Panc1 (cell line): ENCODE measurements around the gene TMEM151A. TPM values are rescaled to one million over a fixed set of nuclear protein-coding genes. Genes with fewer than 3 reads are reported as not detected.
"Not testable (repeated sequence)": the region's sequence is repeated elsewhere in the genome, so short reads cannot be mapped to it uniquely, and the experiment has no call there.

Source experiments
- ATAC-seq: fragments of 200-7000 bp; cut with Tn5 transposase; 2 replicates; pipeline ENCODE4 v1.9.1; 2020; ENCODE audit warnings: mild to moderate bottlenecking, moderate library complexity
- BruUV-seq: library from RNA; stranded (reverse); fragments of 400-500 nt; replicated peaks from 2 replicates; lab custom pipeline; 2021; lab: Mats Ljungman, UMichigan
- CTCF ChIA-PET: fragments of 300-600 bp; sonication (Branson Sonifier 250); formaldehyde crosslinking; loops from one replicate; lab custom pipeline; 2022; ENCODE audit warnings: antibody characterized with exemption; lab: Charles Lee
- POLR2A ChIA-PET: fragments of 300-600 bp; sonication (Branson Sonifier 250); formaldehyde crosslinking; loops from one replicate; lab custom pipeline; 2022; ENCODE audit warnings: antibody characterized with exemption; lab: Charles Lee
- DNase-seq: peaks from one replicate; pipeline ENCODE4 v3.0.0-alpha.2; 2010; ENCODE audit warnings: low read depth, low spot score
- H3K27ac ChIP-seq: 2 replicates; pipeline ENCODE4 v1.5.1; 2011; ENCODE audit warnings: mild to moderate bottlenecking, low read length, inconsistent platforms
- H3K27me3 ChIP-seq: fragments of 200-500 bp; sonication (Bioruptor generic); 2 replicates; pipeline ENCODE4 v1.6.0; 2014; ENCODE audit warnings: low read length, inconsistent platforms; ENCODE audit not compliant: control insufficient read depth, insufficient read depth
- H3K36me3 ChIP-seq: fragments of 200-500 bp; sonication (Bioruptor generic); 2 replicates; pipeline ENCODE4 v1.5.1; 2014; ENCODE audit warnings: inconsistent platforms, mild to moderate bottlenecking, low read length, moderate library complexity; ENCODE audit not compliant: control insufficient read depth, insufficient read depth
- H3K4me1 ChIP-seq: 2 replicates; pipeline ENCODE4 v1.5.1; 2011; ENCODE audit warnings: inconsistent platforms, mild to moderate bottlenecking, low read length, moderate library complexity; ENCODE audit not compliant: control insufficient read depth, insufficient read depth
- H3K4me3 ChIP-seq, 2 experiments: 2 replicates each; pipeline ENCODE4 v1.5.1; 2011 to 2012; ENCODE audit warnings: low read depth in 2 of 2, low read length in 2 of 2, mild to moderate bottlenecking in 2 of 2, inconsistent platforms in 1 of 2, moderate library complexity in 1 of 2
- H3K9me3 ChIP-seq: fragments of 200-500 bp; sonication (Bioruptor generic); 2 replicates; pipeline ENCODE4 v1.5.1; 2014; ENCODE audit warnings: low read depth, mild to moderate bottlenecking, inconsistent platforms, low read length, moderate library complexity; ENCODE audit not compliant: control insufficient read depth, insufficient read depth
- CTCF ChIP-seq: fragments of 450-650 bp; IDR thresholded peaks from 2 replicates; pipeline ENCODE4 v1.5.1; 2017; ENCODE audit warnings: mild to moderate bottlenecking
- POLR2AphosphoS5 ChIP-seq: IDR thresholded peaks from 2 replicates; pipeline ENCODE4 v1.6.1; 2012; ENCODE audit warnings: mild to moderate bottlenecking, low read depth, low read length, moderate library complexity
- REST ChIP-seq, 2 experiments: IDR thresholded peaks; 2 replicates each; pipeline ENCODE4 v1.6.1; 2011 to 2012; ENCODE audit warnings: low read depth in 2 of 2, control low read depth in 1 of 2, low read length in 1 of 2, mild to moderate bottlenecking in 1 of 2, moderate library complexity in 1 of 2; ENCODE audit not compliant: insufficient read depth in 1 of 2
- SIN3A ChIP-seq: IDR thresholded peaks from 2 replicates; pipeline ENCODE4 v1.6.1; 2012; ENCODE audit warnings: low read depth, mild to moderate bottlenecking, low read length, moderate library complexity, borderline replicate concordance; ENCODE audit not compliant: insufficient read depth
- TCF7L2 ChIP-seq: IDR thresholded peaks from 2 replicates; pipeline ENCODE4 v1.6.1; 2011; ENCODE audit warnings: mild to moderate bottlenecking, low read depth, low read length, inconsistent platforms
- in situ Hi-C: cut with HindIII; loops from 2 replicates; pipeline ENCODE4 v1.10.0; 2016; ENCODE audit warnings: low sequenced_read_pairs, low pct_unique_long_range_greater_than_20kb
- intact Hi-C: fragments of 100-400 bp; cut with micrococcal nuclease; formaldehyde crosslinking; loops from one replicate; pipeline ENCODE4 v1.10.0; 2022; ENCODE audit not compliant: unreplicated experiment
- total RNA-seq: library from RNA; stranded (reverse); gene quantifications from one replicate; pipeline ENCODE4 v1.2.1, GENCODE V29; 2021; ENCODE audit not compliant: unreplicated experiment

The TMEM151A gene
- total RNA-seq, 1 experiment from 2014 or later: 11.0 TPM

DNA sequence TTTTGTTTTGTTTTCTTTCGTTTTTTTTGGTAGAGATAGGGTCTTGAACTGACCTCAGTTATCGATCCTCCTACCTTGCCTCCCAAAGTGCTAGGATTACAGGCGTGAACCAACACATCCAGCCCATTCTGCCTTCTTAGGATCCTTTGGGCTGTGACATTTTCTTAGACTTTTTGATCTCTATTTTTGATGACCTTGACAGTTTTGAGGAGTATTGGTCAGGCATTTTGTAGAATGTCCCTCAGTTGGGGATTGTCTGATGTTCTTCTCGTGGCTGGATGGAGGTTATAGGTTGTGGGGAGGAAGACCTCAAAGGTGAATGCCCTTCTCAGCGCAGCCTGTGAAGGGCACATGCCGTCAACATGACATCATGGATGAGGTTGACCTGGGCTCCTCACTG lies 42.8 kb upstream of the TMEM151A start:
- TF ChIP-seq POLR2AphosphoS5 (no peak), REST (IDR thresholded peaks at IDR 0.05; ENCODE audit: insufficient read depth in 1 of 2, low read depth in 2 of 2, low read length in 1 of 2) (no peak), CTCF (no peak), SIN3A (no peak), TCF7L2 (no peak)
- no peaks in the 10 kb centered on the region for H3K36me3 ChIP-seq
- H3K4me1 ChIP-seq: no peaks in the 10 kb centered on the region
- H3K4me3 ChIP-seq: no peak overlapping the region
- no peak overlapping the region for H3K27ac ChIP-seq
- intact Hi-C loops (no loop called here), in situ Hi-C loops (no loop called here)
- H3K27me3 ChIP-seq: no peaks in the 10 kb centered on the region
- ChIA-PET POLR2A (no interaction called here), CTCF (no interaction called here)
- no peaks in the 10 kb centered on the region for H3K9me3 ChIP-seq
- BruUV-seq: no TSS peak
- no peak for DNase-seq
- no peak for ATAC-seq

GRCh38 chr11:66251809-66252208 lies 39.9 kb upstream of the TMEM151A start:
- Histone ChIP-seq H3K4me1 (peaks cover 3% of the 10 kb centered on the region; the same call in 1 of the 2 replicates), H3K27me3 (no peaks in the 10 kb centered on the region), H3K27ac (no peak overlapping the region), H3K36me3 (no peaks in the 10 kb centered on the region), H3K9me3 (no peaks in the 10 kb centered on the region), H3K4me3 (no peak overlapping the region)
- ChIA-PET POLR2A (interaction anchor here (0.5 kb wide), 1 partner anchor 200 kb away, joined by 3 read pairs; the partner anchor contains the start of gene SF3B2), CTCF (no interaction called here)
- TF ChIP-seq CTCF (no peak), SIN3A (no peak), POLR2AphosphoS5 (peak; percentile 45)
- in situ Hi-C loops (no loop called here), intact Hi-C loops (no loop called here)
- ATAC-seq (no peak), DNase-seq (no peak)
- no TSS peak for BruUV-seq

- H3K9me3 ChIP-seq, H3K27me3 ChIP-seq, intact Hi-C loops, BruUV-seq, H3K36me3 ChIP-seq, H3K4me3 ChIP-seq, H3K27ac ChIP-seq, DNase-seq, H3K4me1 ChIP-seq, ATAC-seq, in situ Hi-C loops: not testable (repeated sequence)
- ChIA-PET CTCF (interaction anchor here (0.7 kb wide), 1 partner anchor 17 kb away, joined by 3 read pairs; no protein-coding TSS in a partner anchor), POLR2A (interaction anchor here (0.7 kb wide), 1 partner anchor 142 kb away, joined by 9 read pairs; no protein-coding TSS in a partner anchor)
Measured at GRCh38 chr11:66253081-66253480, 38.6 kb upstream of the TMEM151A start.
